NCI-H2171 (cell line): ENCODE measurements around the gene ANKRD12.
"Not testable (repeated sequence)": the region's sequence is repeated elsewhere in the genome, so short reads cannot be mapped to it uniquely, and the experiment has no call there.

Experiments used
- DNase-seq: peaks from one replicate; lab custom pipeline; 2025; lab: John Stamatoyannopoulos, UW

Gene ANKRD12

DNA sequence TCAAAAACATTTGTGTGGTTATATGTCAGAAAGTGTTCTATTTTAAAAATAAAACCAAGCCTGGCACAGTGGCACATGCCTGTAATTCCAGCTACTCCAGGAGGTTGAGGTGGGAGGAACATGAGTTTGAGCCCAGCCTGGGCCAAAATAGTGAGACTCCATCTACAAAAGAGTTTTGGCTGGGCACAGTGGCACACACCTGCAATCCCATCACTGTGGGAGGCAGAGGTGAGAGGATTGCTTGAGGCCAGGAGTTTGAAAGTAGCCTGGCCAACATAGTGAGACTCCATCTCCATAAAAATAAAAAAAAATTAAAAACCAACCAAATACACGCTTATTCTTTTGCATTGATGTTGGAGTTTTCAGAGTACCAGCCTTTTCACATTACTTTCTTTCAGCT lies 9.6 kb downstream of the ANKRD12 start:
- no peak for DNase-seq

- DNase-seq: peak; percentile 1
These were observed 11.0 kb downstream of the ANKRD12 start for GRCh38 chr18:9147440-9148202.

GRCh38 chr18:9148203-9148552 lies 11.6 kb downstream of the ANKRD12 start:
- no peak for DNase-seq

DNA sequence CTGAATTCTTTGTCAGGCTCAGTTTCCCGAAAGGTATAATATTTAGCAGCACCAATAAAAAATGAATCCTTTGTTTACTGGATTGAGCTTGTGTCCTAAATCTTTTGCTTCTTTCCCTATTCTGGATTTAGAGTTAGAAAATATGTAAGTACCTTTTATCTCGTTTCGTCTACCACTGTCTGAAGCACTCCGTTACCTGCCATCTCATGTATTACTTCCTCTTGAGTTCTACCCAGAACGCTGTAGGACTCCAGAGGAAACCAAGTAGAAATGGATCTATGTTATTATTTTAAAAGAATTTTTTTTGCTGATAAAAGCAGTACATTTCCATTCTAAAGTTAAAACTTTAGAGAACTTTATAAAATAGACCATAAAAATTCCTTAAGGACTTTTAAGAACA lies 13.5 kb downstream of the ANKRD12 start:
- DNase-seq: no peak

DNA sequence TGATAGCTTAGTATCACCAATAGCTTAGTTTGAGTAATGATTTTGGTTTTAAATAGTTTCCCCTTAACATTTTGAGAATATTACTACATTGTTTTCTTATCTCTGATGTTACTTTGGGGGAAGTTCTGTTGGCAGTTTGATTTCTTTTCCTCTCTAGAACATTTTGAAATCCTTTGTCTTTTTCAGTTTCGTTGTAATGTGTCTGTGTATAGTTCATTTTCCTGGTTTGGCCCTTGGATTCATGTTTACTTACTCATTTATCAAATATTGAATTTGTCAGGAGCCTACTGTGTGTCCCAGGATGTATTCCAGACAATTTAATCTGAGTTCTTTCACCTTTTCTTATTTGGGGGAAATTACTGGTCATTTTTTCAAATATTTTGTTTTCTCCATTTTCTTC lies 16.7 kb downstream of the ANKRD12 start:
- no peak for DNase-seq

DNA sequence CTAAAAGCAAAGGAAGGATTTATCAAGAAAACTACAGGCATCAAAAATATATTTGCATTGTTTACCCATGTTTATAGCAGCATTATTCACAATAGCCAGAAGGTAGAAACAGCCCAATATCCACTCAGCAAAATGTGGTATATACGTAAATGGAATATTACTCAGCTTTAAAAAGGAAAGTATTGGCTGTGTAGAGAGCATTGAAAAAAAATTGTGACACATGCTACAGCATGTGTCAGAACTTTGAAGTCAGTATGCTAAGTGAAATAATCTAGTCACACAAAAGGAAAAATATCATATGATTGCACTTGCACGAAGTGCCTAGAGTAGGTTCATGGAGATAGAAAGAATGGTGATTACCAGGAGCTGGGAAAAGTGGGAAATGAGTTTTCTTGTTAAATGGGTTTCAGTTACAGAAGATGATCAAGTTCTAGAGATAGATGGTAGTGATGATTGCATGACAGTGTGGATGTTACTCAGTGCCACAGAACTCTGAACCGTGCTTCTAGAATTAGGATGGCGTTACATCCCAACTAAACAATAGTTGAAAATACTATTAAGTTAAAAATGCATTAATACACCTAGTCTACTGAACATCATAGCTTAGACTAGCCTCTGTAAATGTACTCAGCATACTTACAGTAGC lies 20.1 kb downstream of the ANKRD12 start:
- DNase-seq: no peak

DNA sequence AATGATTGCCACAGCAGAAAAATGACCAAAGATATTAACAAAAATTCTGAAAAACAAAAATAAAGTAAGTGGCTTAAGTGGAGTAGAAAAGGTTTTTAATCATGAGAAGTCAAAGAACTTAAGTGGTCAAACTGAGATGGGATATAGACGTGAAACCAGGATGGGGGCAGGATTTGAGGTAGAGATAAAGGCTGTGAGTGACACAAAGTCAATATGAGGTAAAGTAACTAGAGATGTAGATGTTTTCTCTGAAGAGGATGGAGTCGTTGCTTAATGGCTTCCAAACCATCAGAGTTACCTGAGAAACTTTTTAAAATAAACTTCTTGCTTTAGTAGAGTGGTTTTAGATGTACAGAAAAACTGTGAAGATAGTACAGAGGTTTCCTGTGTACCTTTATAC lies 21.2 kb downstream of the ANKRD12 start:
- DNase-seq: no peak

GRCh38 chr18:9160014-9160413 lies 23.4 kb downstream of the ANKRD12 start:
- DNase-seq: no peak

GRCh38 chr18:9162663-9163062 lies 26.1 kb downstream of the ANKRD12 start:
- not testable (repeated sequence) for DNase-seq

GRCh38 chr18:9164149-9164548 lies 27.6 kb downstream of the ANKRD12 start:
- not testable (repeated sequence) for DNase-seq

- DNase-seq: not testable (repeated sequence)
These were observed 29.3 kb downstream of the ANKRD12 start for GRCh38 chr18:9165883-9166282.

- DNase-seq: not testable (repeated sequence)
These were observed 32.9 kb downstream of the ANKRD12 start for GRCh38 chr18:9169515-9169914.

GRCh38 chr18:9171919-9172318 lies 35.3 kb downstream of the ANKRD12 start:
- DNase-seq: not testable (repeated sequence)

DNA sequence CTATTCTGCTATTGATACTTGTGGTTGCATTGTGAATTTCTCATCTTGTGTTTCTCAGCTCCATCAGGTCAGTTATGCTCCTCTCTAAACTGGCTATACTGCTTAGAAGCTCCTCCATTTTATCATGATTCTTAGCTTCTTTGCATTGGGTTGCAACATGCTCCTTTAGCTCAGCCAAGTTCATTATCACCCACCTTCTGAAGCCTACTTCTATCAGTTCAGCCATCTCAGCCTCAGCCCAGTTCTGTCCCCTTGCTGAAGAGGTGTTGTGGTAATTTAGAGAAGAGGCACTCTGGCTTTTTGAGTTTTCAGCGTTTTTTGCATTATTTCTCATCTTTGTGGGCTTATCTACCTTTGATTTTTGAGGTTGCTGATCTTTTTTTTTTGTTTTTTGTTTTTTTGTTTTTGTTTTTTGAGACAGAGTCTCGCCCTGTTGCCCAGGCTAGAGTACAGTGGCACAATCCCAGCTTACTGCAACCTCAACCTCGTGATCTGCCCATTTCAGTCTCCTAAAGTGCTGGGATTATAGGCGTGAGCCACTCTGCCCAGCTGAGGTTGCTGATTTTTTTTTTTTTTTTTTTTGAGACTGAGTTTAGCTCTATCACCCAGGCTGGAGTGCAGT lies 36.0 kb downstream of the ANKRD12 start:
- no peak for DNase-seq

DNA sequence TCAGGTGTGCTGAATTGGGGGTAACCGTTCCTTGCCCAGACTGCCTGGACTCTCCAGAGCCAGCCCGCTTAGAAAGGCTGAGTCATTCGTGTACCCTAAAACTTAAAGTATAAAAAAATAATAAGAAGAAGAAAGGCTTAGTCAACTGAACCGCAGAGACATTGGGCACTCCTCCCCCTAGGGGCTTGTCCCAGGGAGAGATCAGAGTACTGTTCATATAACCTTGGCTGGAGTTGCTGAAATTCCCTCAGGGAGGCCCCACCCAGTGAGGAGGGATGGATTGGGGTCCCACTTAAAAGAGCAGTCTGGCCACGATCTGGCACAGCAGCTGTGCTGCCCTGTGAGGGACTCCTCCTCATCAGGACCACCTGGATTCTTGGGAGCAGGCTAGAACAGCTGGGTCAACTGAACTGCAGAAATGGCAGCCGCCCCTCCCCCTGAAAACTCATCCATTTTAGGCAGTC lies 37.2 kb downstream of the ANKRD12 start:
- DNase-seq: no peak

GRCh38 chr18:9174302-9174701 lies 37.7 kb downstream of the ANKRD12 start:
- no peak for DNase-seq

- DNase-seq: no peak
These were observed 38.5 kb downstream of the ANKRD12 start for GRCh38 chr18:9175115-9175514.

- no peak for DNase-seq
These were observed 40.5 kb downstream of the ANKRD12 start for GRCh38 chr18:9177031-9177430.

- no peak for DNase-seq
These were observed 40.9 kb downstream of the ANKRD12 start for GRCh38 chr18:9177466-9177865.

DNA sequence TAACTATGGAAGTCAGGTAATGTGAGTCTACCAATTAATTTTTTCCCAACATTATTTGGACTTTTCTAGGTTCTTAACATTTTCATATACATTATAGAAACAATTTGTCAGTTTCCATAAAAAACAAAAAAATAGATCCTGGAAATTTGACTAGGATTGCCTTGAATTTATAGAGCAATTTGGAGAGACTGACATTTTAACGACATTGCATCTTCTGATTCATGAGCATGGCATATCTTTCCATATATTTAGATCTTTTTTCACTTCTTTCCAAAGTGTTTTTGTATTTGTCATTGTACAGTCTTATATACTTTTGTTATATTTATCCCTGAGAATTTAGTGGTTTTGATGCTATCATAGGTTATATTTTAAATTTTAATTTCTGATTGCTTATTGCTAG lies 42.0 kb downstream of the ANKRD12 start:
- DNase-seq: no peak

GRCh38 chr18:9181275-9181674 lies 44.7 kb downstream of the ANKRD12 start:
- DNase-seq: no peak

DNA sequence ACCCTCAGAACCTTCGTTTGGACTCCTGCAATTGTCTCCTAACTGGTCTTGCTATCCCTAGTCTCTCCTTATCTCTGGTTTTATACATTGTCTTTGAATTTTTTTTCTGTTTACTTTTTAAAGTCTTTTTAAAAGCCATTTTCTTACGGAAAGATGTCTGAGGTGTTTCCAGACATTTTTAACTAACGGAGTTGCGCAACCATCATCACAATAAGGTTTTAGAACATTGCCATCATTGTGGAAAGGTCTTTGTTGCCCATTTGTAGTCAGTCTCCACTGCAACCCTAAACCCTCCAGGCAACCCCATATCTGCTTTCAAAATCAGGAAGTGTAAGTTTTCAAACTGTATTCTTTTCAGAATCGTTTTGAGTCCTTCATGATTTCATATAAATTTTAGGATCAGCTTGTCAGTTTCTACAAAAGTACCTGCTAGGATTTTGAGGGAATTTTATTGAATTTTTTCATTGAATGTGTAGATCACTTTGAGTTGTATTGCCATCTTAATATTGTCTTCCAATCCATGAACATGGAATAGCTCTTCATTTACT lies 46.3 kb downstream of the ANKRD12 start:
- no peak for DNase-seq
